Ovary (tissue), 9 donors: ENCODE measurements around the gene ARHGEF10L. TPM values are rescaled to one million over a fixed set of nuclear protein-coding genes. Genes with fewer than 3 reads are reported as not detected.

Experiments used
- DNase-seq, 5 donors: peaks; one replicate each; pipeline ENCODE4 v3.0.0-alpha.2; 2019 to 2020
- H3K27ac ChIP-seq, 2 donors: fragments of 200-600 bp; one replicate each; pipeline versions ENCODE4 v1.5.1 to v1.8.0; 2019 to 2022
- H3K27me3 ChIP-seq: fragments of 200-600 bp; one replicate; pipeline ENCODE4 v1.8.0; 2022
- H3K36me3 ChIP-seq: fragments of 200-600 bp; sonication (generic); one replicate; pipeline ENCODE4 v1.5.1; 2019
- H3K4me1 ChIP-seq: one replicate; pipeline ENCODE4 v1.8.1; 2013; ENCODE audit warnings: mild to moderate bottlenecking, moderate library complexity; ENCODE audit not compliant: insufficient read depth
- H3K4me3 ChIP-seq: fragments of 200-600 bp; sonication (generic); one replicate; pipeline ENCODE4 v1.5.1; 2017
- H3K9me3 ChIP-seq, 2 donors: fragments of 200-600 bp in 1 of 2; sonication (generic) in 1 of 2; one replicate each; pipeline versions ENCODE4 v1.5.1 to v1.8.1; 2013 to 2019; ENCODE audit warnings: mild to moderate bottlenecking in 1 of 2, moderate library complexity in 1 of 2
- EP300 ChIP-seq: sonication (generic); formaldehyde crosslinking; IDR thresholded peaks from one replicate; pipeline ENCODE4 v1.6.1; 2017; ENCODE audit warnings: antibody characterized with exemption
- POLR2A ChIP-seq: fragments of 450-650 bp; IDR thresholded peaks from one replicate; pipeline ENCODE4 v1.6.1; 2017; ENCODE audit warnings: antibody characterized with exemption, mild to moderate bottlenecking, moderate library complexity
- WGBS, 3 donors: extraction: QIAGEN DNeasy Blood & Tissue Kit in 1 of 3; methylation state at CpG; one replicate each; pipeline versions ENCODE4 v1.1.5 to v1.1.7; 2013 to 2017; 5-methylcytosine and 5-hydroxymethylcytosine counted together
- intact Hi-C, 4 donors: fragments of 100-400 bp; cut with DNase I; formaldehyde crosslinking; loops; one replicate each; pipeline versions ENCODE4 v1.11.0 to v1.15.1; 2022 to 2023
- polyA plus RNA-seq, 2 donors: library from polyadenylated mRNA; stranded (reverse); fragments of 200-250 nt in 1 of 2; fragments of 350-450 nt in 1 of 2; fragmentation: Illumina TruSeq in 1 of 2; extraction: RNeasy Lipid Tissue Mini Kit (QIAGEN cat#74804) in 1 of 2; gene quantifications; one replicate each; pipeline ENCODE4 v1.2.3, GENCODE V29; 2013 to 2014
- total RNA-seq, 7 donors: library from RNA; depleted of rRNA in 2 of 7; stranded (reverse); fragments of >200 nt in 2 of 7; fragmentation: NEBNext Ultra II Directional in 3 of 7; extraction: Animal tissue kit (Norgen Biotek cat#: 25700) in 3 of 7; gene quantifications; one replicate each; pipeline versions ENCODE4 v1.1.0 to v1.2.4, GENCODE V29; 2016 to 2023
- TF ChIP-seq, protein P1 (sequence below), 3 donors: fragments of 450-650 bp in 2 of 3; fragments of 200-600 bp in 1 of 3; IDR thresholded peaks; one replicate each; pipeline versions ENCODE4 v1.5.1 to v1.8.0; 2016 to 2022; ENCODE audit warnings: antibody characterized with exemption in 3 of 3, mild to moderate bottlenecking in 1 of 3
- donor health status: DM: no; HTN: no; CAD: no; lungs with moderate emphysema.
- donor health status: DM: no; HTN: no; CAD: no.
- donor health status: Bipolar disorder and iron deficiency.
- donor health status: DM: yes; HTN: yes; CAD: no.
- donor health status: DM: no; HTN: no; CAD: no.
- donor health status: DM: yes; HTN: yes; CAD: no.

ARHGEF10L gene
- total and polyA plus RNA-seq, 9 donors, result 3.6 to 23.0 (median 18.3) TPM

DNA sequence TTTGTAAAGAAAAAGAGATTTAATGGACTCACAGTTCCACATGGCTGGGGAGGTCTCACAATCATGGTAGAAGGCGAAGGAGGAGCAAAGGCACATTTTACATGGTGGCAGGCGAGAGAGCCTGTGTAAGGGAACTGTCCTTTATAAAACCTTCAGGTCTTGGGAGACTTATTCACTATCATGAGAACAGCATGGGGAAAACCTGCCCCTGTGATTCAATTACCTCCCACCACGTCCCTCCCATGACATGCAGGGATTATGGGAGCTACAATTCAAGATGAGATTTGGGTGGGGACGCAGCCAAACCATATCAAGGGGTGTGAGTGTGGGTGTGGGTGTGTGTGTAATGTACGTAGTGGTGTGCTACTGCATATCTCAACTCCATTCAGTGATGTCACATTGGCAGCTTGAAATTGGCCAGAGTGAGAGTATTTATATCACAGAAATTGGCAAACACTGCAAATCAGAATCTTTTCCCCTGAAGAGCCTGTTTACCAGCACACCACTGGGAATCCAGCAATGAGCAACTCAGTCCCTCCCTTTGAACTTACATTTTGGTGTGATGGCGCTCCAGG is 5.4 kb downstream of the ARHGEF10L start:
- Histone ChIP-seq H3K27ac (no peak overlapping the region), H3K27me3 (no peaks in the 10 kb centered on the region), H3K4me3 (no peak overlapping the region), H3K9me3 (no peaks in the 10 kb centered on the region), H3K4me1 (peaks cover 6% of the 10 kb centered on the region), H3K36me3 (no peaks in the 10 kb centered on the region)
- intact Hi-C loops, result no loop called here
- no peak for DNase-seq
- TF ChIP-seq POLR2A (no peak), EP300 (no peak)
- TF ChIP-seq, protein P1, sequence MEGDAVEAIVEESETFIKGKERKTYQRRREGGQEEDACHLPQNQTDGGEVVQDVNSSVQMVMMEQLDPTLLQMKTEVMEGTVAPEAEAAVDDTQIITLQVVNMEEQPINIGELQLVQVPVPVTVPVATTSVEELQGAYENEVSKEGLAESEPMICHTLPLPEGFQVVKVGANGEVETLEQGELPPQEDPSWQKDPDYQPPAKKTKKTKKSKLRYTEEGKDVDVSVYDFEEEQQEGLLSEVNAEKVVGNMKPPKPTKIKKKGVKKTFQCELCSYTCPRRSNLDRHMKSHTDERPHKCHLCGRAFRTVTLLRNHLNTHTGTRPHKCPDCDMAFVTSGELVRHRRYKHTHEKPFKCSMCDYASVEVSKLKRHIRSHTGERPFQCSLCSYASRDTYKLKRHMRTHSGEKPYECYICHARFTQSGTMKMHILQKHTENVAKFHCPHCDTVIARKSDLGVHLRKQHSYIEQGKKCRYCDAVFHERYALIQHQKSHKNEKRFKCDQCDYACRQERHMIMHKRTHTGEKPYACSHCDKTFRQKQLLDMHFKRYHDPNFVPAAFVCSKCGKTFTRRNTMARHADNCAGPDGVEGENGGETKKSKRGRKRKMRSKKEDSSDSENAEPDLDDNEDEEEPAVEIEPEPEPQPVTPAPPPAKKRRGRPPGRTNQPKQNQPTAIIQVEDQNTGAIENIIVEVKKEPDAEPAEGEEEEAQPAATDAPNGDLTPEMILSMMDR (IDR thresholded peaks at IDR 0.05), result no peak
- 77 to 89% (median 79%) methylated on average over 6 of the region's 6 CpGs for WGBS, 3 donors

DNA sequence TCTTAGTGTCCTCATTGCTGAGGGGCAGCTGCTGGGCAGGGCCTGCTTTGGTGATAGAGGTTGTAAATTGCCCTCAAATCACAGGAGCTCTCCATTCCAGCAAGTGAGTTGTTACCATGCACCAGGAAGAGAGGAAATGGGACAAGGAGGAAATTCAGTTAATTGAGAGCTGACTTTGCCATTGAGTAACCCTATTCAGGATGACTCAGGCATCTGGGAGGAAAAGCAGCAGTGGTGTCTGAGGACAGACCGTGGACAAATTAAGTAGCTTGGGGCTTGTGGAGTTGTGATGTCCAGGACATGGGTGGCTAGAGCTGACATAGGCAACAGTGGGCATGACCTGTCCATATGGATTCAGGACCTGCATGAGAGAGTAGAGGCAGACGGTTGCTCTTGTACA is 5.9 kb downstream of the ARHGEF10L start:
- Histone ChIP-seq H3K27ac (no peak overlapping the region), H3K9me3 (no peaks in the 10 kb centered on the region), H3K4me1 (peaks cover 6% of the 10 kb centered on the region), H3K27me3 (no peaks in the 10 kb centered on the region), H3K36me3 (no peaks in the 10 kb centered on the region), H3K4me3 (no peak overlapping the region)
- DNase-seq, result no peak
- TF ChIP-seq POLR2A (no peak), EP300 (no peak)
- TF ChIP-seq, protein P1 (IDR thresholded peaks at IDR 0.05), result no peak
- WGBS, 3 donors, result 59 to 62% (median 60%) methylated on average over 2 of the region's 2 CpGs
- intact Hi-C loops, result no loop called here

DNA sequence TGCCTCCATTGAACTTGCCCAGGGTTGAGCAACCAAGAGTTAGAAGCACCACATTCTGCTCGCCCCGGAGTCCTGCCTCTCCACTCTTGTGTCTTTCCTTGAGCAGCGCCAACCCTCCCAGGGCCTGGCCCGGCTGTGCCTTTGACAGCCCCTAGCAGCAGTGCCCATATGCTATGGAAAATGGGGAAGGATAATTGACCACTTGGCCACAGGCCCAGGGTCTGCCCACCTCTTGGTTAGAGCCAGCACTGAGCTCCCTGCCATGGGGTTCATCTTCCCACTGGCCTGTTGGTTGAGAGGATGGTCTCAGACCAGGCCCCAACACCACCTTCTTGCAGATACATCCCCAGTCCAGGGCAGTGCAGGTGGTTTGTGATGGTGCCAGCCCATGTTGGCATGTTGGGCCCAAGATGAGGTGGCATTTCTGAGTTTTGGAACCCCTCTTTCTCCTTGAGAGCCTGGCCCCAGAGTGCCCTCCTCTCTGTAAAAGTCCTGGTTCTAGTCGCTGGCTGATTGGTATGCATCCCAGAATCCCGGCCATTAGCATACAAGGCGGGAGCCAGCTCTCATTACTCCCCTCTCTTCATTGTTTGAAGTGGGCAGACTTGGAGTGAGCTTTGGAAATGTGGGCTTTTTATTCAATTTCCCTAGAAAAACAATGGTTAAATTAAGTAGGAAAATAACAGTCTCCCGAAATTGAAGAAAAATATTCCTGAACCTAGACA is 7.6 kb downstream of the ARHGEF10L start:
- 85 to 87% (median 86%) methylated on average over 8 of the region's 8 CpGs for WGBS, 3 donors
- no peak overlapping the region for H3K4me3 ChIP-seq

DNA sequence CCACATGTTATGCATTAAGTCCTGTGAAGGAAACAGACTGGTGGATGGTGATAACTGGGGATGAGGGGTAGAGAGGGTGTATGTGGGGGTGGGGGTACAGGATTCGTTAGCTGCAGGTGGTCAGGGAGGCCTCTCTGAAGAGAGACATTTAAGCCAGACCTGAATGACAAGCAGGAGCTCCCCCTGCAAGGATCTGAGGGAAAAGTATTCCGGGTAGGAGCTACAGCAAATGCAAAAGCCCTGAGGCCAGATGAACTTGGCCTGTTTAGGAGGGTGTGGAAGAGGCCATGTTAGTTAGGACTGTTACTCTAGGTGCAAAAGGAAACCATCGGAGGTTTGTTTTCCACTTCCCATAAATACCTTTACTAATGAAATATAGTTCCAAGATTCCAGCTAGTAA is 9.9 kb downstream of the ARHGEF10L start:
- H3K4me1 ChIP-seq, result peaks cover 15% of the 10 kb centered on the region
- DNase-seq, result no peak
- 77 to 95% (median 94%) methylated on average over 3 of the region's 3 CpGs for WGBS, 3 donors
- TF ChIP-seq POLR2A (no peak), EP300 (no peak)
- TF ChIP-seq, protein P1 (IDR thresholded peaks at IDR 0.05), result no peak
- intact Hi-C loops, result no loop called here
- no peak overlapping the region for H3K27ac ChIP-seq
- no peaks in the 10 kb centered on the region for H3K9me3 ChIP-seq
- no peaks in the 10 kb centered on the region for H3K27me3 ChIP-seq
- no peaks in the 10 kb centered on the region for H3K36me3 ChIP-seq
- H3K4me3 ChIP-seq, result no peak overlapping the region

More for the DNA sequence above, 7.6 kb downstream of the ARHGEF10L start:
- no peaks in the 10 kb centered on the region for H3K36me3 ChIP-seq
- TF ChIP-seq POLR2A (no peak), EP300 (no peak)
- TF ChIP-seq, protein P1 (IDR thresholded peaks at IDR 0.05), result no peak
- intact Hi-C loops, result no loop called here
- H3K9me3 ChIP-seq, result no peaks in the 10 kb centered on the region
- H3K27ac ChIP-seq, result no peak overlapping the region
- no peak for DNase-seq
- H3K27me3 ChIP-seq, result no peaks in the 10 kb centered on the region
- peaks cover 15% of the 10 kb centered on the region for H3K4me1 ChIP-seq
